PC-3 (cell line): ENCODE measurements around the gene RPL15. TPM values are rescaled to one million over a fixed set of nuclear protein-coding genes. Genes with fewer than 3 reads are reported as not detected.

ENCODE experiments used
- ATAC-seq: fragments of 200-7000 bp; cut with Tn5 transposase; 2 replicates; pipeline ENCODE4 v1.9.1; 2020; ENCODE audit warnings: mild to moderate bottlenecking, moderate library complexity
- BruUV-seq: library from RNA; stranded (reverse); fragments of 400-500 nt; replicated peaks from 2 replicates; lab custom pipeline; 2021; lab: Mats Ljungman, UMichigan
- CTCF ChIA-PET: fragments of 300-600 bp; sonication (Branson Sonifier 250); formaldehyde crosslinking; loops from one replicate; lab custom pipeline; 2022; ENCODE audit warnings: antibody characterized with exemption; lab: Charles Lee
- POLR2A ChIA-PET: fragments of 300-600 bp; sonication (Branson Sonifier 250); formaldehyde crosslinking; loops from one replicate; lab custom pipeline; 2022; ENCODE audit warnings: antibody characterized with exemption; ENCODE audit not compliant: unreplicated experiment; lab: Charles Lee
- DNase-seq: peaks from one replicate; pipeline ENCODE4 v3.0.0-alpha.2; 2015
- H2AFZ ChIP-seq: fragments of 300-600 bp; sonication (generic); 2 replicates; pipeline ENCODE4 v1.6.0; 2016; ENCODE audit warnings: antibody characterized with exemption, low read length
- H3F3A ChIP-seq: fragments of 300-600 bp; sonication (generic); one replicate; pipeline ENCODE4 v1.6.0; 2017; ENCODE audit warnings: antibody characterized with exemption, low read length, control low read depth, mild to moderate bottlenecking; ENCODE audit not compliant: unreplicated experiment
- H3K27ac ChIP-seq: fragments of 300-600 bp; sonication (generic); 2 replicates; pipeline ENCODE4 v1.5.1; 2016; ENCODE audit warnings: mild to moderate bottlenecking, low read length
- H3K27me3 ChIP-seq: fragments of 300-600 bp; sonication (generic); 2 replicates; pipeline ENCODE4 v1.6.1; 2016; ENCODE audit warnings: low read length, mixed read lengths
- H3K36me3 ChIP-seq: fragments of 300-600 bp; sonication (generic); 2 replicates; pipeline ENCODE4 v1.6.1; 2016; ENCODE audit warnings: low read depth, mixed run types, low read length, mixed read lengths
- H3K4me1 ChIP-seq: fragments of 300-600 bp; sonication (generic); 2 replicates; pipeline ENCODE4 v1.5.1; 2016; ENCODE audit warnings: low read length; ENCODE audit not compliant: insufficient read depth
- H3K4me2 ChIP-seq: fragments of 300-600 bp; sonication (generic); 2 replicates; pipeline ENCODE4 v1.6.0; 2016; ENCODE audit warnings: low read length
- H3K4me3 ChIP-seq: fragments of 300-600 bp; sonication (generic); 2 replicates; pipeline ENCODE4 v1.5.1; 2016; ENCODE audit warnings: mild to moderate bottlenecking, low read length, mixed read lengths
- H3K79me2 ChIP-seq: fragments of 300-600 bp; sonication (generic); 2 replicates; pipeline ENCODE4 v1.6.1; 2017; ENCODE audit warnings: low read length, mixed read lengths
- H3K9ac ChIP-seq: fragments of 300-600 bp; sonication (generic); 2 replicates; pipeline ENCODE4 v1.6.0; 2016; ENCODE audit warnings: mild to moderate bottlenecking, low read length
- H3K9me2 ChIP-seq: fragments of 300-600 bp; sonication (generic); replicated peaks from 2 replicates; pipeline ENCODE4 v1.6.1; 2016; ENCODE audit warnings: mixed run types, low read length, mixed read lengths
- H3K9me3 ChIP-seq: fragments of 300-600 bp; sonication (generic); 2 replicates; pipeline ENCODE4 v1.6.1; 2016; ENCODE audit warnings: low read length, mixed read lengths
- H4K20me1 ChIP-seq: fragments of 300-600 bp; sonication (generic); 2 replicates; pipeline ENCODE4 v1.6.1; 2016; ENCODE audit warnings: low read length, mixed read lengths
- EZH2 ChIP-seq: fragments of 300-600 bp; sonication (generic); IDR thresholded peaks from one replicate; pipeline ENCODE4 v1.6.1; 2017; ENCODE audit warnings: antibody characterized with exemption, mild to moderate bottlenecking, low read length; ENCODE audit not compliant: unreplicated experiment
- EZH2phosphoT487 ChIP-seq: fragments of 300-600 bp; sonication (generic); IDR thresholded peaks from 2 replicates; pipeline ENCODE4 v1.6.1; 2018; ENCODE audit warnings: mild to moderate bottlenecking, antibody characterized with exemption, low read length, borderline replicate concordance
- intact Hi-C: fragments of 100-400 bp; cut with micrococcal nuclease; formaldehyde crosslinking; loops from 2 replicates; pipeline ENCODE4 v1.9.0; 2023
- total RNA-seq: library from RNA; depleted of rRNA; stranded (reverse); fragments of >200 nt; gene quantifications from 2 replicates; pipeline ENCODE4 v1.2.3, GENCODE V29; 2014
- TF ChIP-seq, protein P1 (sequence below): fragments of 300-600 bp; sonication (generic); conservative IDR thresholded peaks from 2 replicates; pipeline ENCODE4 v1.5.1; 2017; ENCODE audit warnings: antibody characterized with exemption, low read depth, mild to moderate bottlenecking, low read length

RPL15 gene
- total RNA-seq, 1 experiment from 2014 or later, result 1,904 TPM

GRCh38 chr3:23961913-23962312 lies 45.0 kb downstream of the RPL15 start:
- H3F3A ChIP-seq, result peaks cover 4% of the 10 kb centered on the region
- no peak overlapping the region for H3K9ac ChIP-seq
- TSS peak; percentile 8 for BruUV-seq
- H3K27me3 ChIP-seq, result no peaks in the 10 kb centered on the region
- no peaks in the 10 kb centered on the region for H3K9me2 ChIP-seq
- TF ChIP-seq EZH2phosphoT487, result no peak
- no peak for TF ChIP-seq EZH2
- TF ChIP-seq, protein P1, sequence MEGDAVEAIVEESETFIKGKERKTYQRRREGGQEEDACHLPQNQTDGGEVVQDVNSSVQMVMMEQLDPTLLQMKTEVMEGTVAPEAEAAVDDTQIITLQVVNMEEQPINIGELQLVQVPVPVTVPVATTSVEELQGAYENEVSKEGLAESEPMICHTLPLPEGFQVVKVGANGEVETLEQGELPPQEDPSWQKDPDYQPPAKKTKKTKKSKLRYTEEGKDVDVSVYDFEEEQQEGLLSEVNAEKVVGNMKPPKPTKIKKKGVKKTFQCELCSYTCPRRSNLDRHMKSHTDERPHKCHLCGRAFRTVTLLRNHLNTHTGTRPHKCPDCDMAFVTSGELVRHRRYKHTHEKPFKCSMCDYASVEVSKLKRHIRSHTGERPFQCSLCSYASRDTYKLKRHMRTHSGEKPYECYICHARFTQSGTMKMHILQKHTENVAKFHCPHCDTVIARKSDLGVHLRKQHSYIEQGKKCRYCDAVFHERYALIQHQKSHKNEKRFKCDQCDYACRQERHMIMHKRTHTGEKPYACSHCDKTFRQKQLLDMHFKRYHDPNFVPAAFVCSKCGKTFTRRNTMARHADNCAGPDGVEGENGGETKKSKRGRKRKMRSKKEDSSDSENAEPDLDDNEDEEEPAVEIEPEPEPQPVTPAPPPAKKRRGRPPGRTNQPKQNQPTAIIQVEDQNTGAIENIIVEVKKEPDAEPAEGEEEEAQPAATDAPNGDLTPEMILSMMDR, result no peak
- POLR2A ChIA-PET, result no interaction called here
- no peaks in the 10 kb centered on the region for H3K9me3 ChIP-seq
- CTCF ChIA-PET, result no interaction called here
- H3K79me2 ChIP-seq, result peaks cover 42% of the 10 kb centered on the region
- no peak overlapping the region for H3K4me2 ChIP-seq
- no peak overlapping the region for H3K4me3 ChIP-seq
- H3K4me1 ChIP-seq, result peaks cover 48% of the 10 kb centered on the region
- H2AFZ ChIP-seq, result no peak overlapping the region
- no peak overlapping the region for H3K27ac ChIP-seq
- ATAC-seq (no peak), DNase-seq (no peak)
- peaks cover 11% of the 10 kb centered on the region for H4K20me1 ChIP-seq
- peaks cover 32% of the 10 kb centered on the region for H3K36me3 ChIP-seq
- intact Hi-C loops, result no loop called here

- POLR2A ChIA-PET, result interaction anchor here (0.6 kb wide), 1 partner anchor 15 kb away, joined by 9 read pairs; no protein-coding TSS in a partner anchor
- CTCF ChIA-PET, result interaction anchor here (0.7 kb wide), 1 partner anchor 35 kb away, joined by 16 read pairs; no protein-coding TSS in a partner anchor
Measured at GRCh38 chr3:23964537-23965235, 47.8 kb downstream of the RPL15 start.

More at GRCh38 chr3:23964537-23965235, 47.8 kb downstream of the RPL15 start:
- Histone ChIP-seq H3K9me2 (no peaks in the 10 kb centered on the region), H3K4me3 (no peak overlapping the region), H2AFZ (no peak overlapping the region), H3K9ac (no peak overlapping the region), H3F3A (no peaks in the 10 kb centered on the region), H3K27me3 (no peaks in the 10 kb centered on the region), H3K4me2 (no peak overlapping the region), H3K79me2 (peaks cover 34% of the 10 kb centered on the region), H3K27ac (no peak overlapping the region), H3K36me3 (peaks cover 38% of the 10 kb centered on the region), H4K20me1 (peaks cover 14% of the 10 kb centered on the region), H3K9me3 (no peaks in the 10 kb centered on the region), H3K4me1 (peaks cover 45% of the 10 kb centered on the region)
- ATAC-seq (no peak), DNase-seq (no peak)
- no TSS peak for BruUV-seq
- intact Hi-C loops, result no loop called here
- no peak for TF ChIP-seq EZH2phosphoT487
- TF ChIP-seq EZH2, result no peak
- TF ChIP-seq, protein P1, result no peak
